Endodermal cell (in vitro differentiated cells): ENCODE data around the gene PMEPA1. TPM values are rescaled to one million over a fixed set of nuclear protein-coding genes. Genes with fewer than 3 reads are reported as not detected.
A peak's percentile ranks its signal among the peaks of the same experiment; 100 is the strongest.

Experiments
- DNase-seq: peaks from one replicate; pipeline ENCODE4 v3.0.0-alpha.2; 2017
- H3K27ac ChIP-seq: 2 replicates; pipeline ENCODE4 v1.5.1; 2013; ENCODE audit warnings: mild to moderate bottlenecking, low read depth, low read length, moderate library complexity
- H3K27me3 ChIP-seq: 2 replicates; pipeline ENCODE4 v1.6.1; 2013; ENCODE audit warnings: mild to moderate bottlenecking, low read length, moderate library complexity; ENCODE audit not compliant: insufficient read depth, control insufficient read depth, poor library complexity, severe bottlenecking
- H3K36me3 ChIP-seq: 2 replicates; pipeline ENCODE4 v1.7.0; 2013; ENCODE audit warnings: mild to moderate bottlenecking, low read length, moderate library complexity; ENCODE audit not compliant: control insufficient read depth, insufficient read depth
- H3K4me1 ChIP-seq: one replicate; pipeline ENCODE4 v1.7.0; 2013; ENCODE audit warnings: low read length; ENCODE audit not compliant: control insufficient read depth, insufficient read depth
- H3K4me3 ChIP-seq: 2 replicates; pipeline ENCODE4 v1.5.1; 2013; ENCODE audit warnings: mild to moderate bottlenecking, low read length, moderate library complexity
- H3K9ac ChIP-seq: 2 replicates; pipeline ENCODE4 v1.6.1; 2013; ENCODE audit warnings: mild to moderate bottlenecking, low read length, moderate library complexity; ENCODE audit not compliant: poor library complexity, severe bottlenecking; ENCODE audit errors: extremely low read depth
- H3K9me3 ChIP-seq: 2 replicates; pipeline ENCODE4 v1.6.1; 2013; ENCODE audit warnings: mild to moderate bottlenecking, low read length, moderate library complexity; ENCODE audit not compliant: control insufficient read depth
- H3K27ac Mint-ChIP-seq: 2 replicates; pipeline ENCODE4 v1.8.0; 2020; ENCODE audit warnings: mixed read lengths
- H3K27me3 Mint-ChIP-seq: 2 replicates; pipeline ENCODE4 v1.8.0; 2021; ENCODE audit warnings: mild to moderate bottlenecking, mixed read lengths; ENCODE audit not compliant: insufficient read depth
- H3K36me3 Mint-ChIP-seq: 2 replicates; pipeline ENCODE4 v1.8.0; 2020; ENCODE audit warnings: low read depth, mixed read lengths
- H3K4me1 Mint-ChIP-seq: 2 replicates; pipeline ENCODE4 v1.8.0; 2020; ENCODE audit warnings: mixed read lengths
- H3K4me3 Mint-ChIP-seq: 2 replicates; pipeline ENCODE4 v1.8.0; 2020; ENCODE audit warnings: mild to moderate bottlenecking, moderate library complexity, mixed read lengths
- H3K9me3 Mint-ChIP-seq: 2 replicates; pipeline ENCODE4 v1.8.0; 2020; ENCODE audit warnings: mild to moderate bottlenecking, mixed read lengths
- WGBS, 2 experiments: methylation state at CpG; one replicate each; pipeline versions ENCODE4 v1.1.5 to v1.1.7; 2013; ENCODE audit warnings: missing lambda C conversion rate in 2 of 2, mixed read lengths in 1 of 2; ENCODE audit not compliant: insufficient coverage in 1 of 2, insufficient read length in 1 of 2; 5-methylcytosine and 5-hydroxymethylcytosine counted together
- total RNA-seq, 2 donors: library from RNA; stranded (reverse); fragmentation: NEBNext Ultra II Directional in 1 of 2; extraction: Animal tissue kit (Norgen Biotek cat#: 25700) in 1 of 2; gene quantifications; 2 replicates in 1 of 2; 3 replicates in 1 of 2; pipeline ENCODE4 v1.2.1, GENCODE V29; 2021
- TF ChIP-seq, protein P1 (sequence below): fragments of 200-600 bp; sonication (generic); conservative IDR thresholded peaks from 2 replicates; pipeline ENCODE4 v1.5.0; 2021; ENCODE audit warnings: antibody characterized with exemption, mild to moderate bottlenecking

The PMEPA1 gene
- total RNA-seq, 2 donors from 2014 or later: 18.8 to 37.4 TPM

DNA sequence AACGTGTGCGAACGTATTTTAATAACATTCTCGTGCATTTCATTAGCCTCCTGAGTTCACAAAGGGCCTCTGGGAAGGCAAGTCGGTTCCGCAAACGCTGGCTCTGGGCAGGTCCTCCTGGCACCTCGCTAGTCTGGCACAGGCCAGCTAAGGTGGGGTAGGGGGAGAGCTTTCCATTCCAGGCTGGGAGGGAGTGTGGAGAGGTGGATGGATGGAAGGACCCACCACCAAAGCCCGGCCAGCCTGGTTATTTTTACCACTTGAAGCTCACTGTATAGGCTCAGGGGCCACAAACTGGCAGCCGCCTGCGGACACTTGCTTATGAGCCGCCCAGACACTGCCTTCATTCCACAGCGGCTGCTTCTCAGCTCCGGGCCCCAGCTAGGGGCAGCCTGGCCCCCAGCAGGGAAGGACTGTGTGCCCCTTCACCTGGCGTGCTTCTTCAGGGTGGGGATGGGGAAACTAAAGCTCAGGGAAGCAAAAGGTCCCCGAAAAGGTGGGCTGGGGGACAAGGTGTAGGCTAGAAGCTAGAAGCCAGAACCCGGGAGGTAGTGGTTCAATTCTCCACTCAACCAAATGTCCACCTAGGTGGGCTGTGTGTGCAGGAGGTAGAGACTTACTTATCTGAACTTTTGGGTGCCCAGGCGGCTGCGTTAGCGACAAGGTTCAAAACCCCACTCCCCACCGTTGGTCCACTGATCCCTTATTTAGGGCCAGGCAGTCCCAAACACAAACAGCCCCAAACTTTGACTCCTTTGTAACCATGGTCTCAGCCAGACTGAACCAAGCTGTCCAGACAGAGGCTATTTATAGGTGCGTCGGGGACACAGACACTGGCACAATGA lies 1.7 kb downstream of the PMEPA1 start:
- no peaks in the 10 kb centered on the region for H3K9me3 Mint-ChIP-seq
- Histone ChIP-seq H3K9me3 (no peaks in the 10 kb centered on the region), H3K4me3 (peak overlapping the region; percentile 96), H3K4me1 (peaks cover 49% of the 10 kb centered on the region), H3K27me3 (no peaks in the 10 kb centered on the region), H3K36me3 (peaks cover 40% of the 10 kb centered on the region), H3K9ac (peak overlapping the region; percentile 92), H3K27ac (peak overlapping the region; percentile 83)
- H3K27me3 Mint-ChIP-seq: no peaks in the 10 kb centered on the region
- H3K4me3 Mint-ChIP-seq: peak overlapping the region; percentile 98
- H3K27ac Mint-ChIP-seq: peak overlapping the region; percentile 96
- peaks cover 7% of the 10 kb centered on the region for H3K36me3 Mint-ChIP-seq
- no peak for DNase-seq
- 16 to 30% methylated on average over 14 to 23 of the region's 23 CpGs for WGBS, 2 experiments
- H3K4me1 Mint-ChIP-seq: peaks cover 64% of the 10 kb centered on the region
- TF ChIP-seq, protein P1, sequence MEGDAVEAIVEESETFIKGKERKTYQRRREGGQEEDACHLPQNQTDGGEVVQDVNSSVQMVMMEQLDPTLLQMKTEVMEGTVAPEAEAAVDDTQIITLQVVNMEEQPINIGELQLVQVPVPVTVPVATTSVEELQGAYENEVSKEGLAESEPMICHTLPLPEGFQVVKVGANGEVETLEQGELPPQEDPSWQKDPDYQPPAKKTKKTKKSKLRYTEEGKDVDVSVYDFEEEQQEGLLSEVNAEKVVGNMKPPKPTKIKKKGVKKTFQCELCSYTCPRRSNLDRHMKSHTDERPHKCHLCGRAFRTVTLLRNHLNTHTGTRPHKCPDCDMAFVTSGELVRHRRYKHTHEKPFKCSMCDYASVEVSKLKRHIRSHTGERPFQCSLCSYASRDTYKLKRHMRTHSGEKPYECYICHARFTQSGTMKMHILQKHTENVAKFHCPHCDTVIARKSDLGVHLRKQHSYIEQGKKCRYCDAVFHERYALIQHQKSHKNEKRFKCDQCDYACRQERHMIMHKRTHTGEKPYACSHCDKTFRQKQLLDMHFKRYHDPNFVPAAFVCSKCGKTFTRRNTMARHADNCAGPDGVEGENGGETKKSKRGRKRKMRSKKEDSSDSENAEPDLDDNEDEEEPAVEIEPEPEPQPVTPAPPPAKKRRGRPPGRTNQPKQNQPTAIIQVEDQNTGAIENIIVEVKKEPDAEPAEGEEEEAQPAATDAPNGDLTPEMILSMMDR: no peak

DNA sequence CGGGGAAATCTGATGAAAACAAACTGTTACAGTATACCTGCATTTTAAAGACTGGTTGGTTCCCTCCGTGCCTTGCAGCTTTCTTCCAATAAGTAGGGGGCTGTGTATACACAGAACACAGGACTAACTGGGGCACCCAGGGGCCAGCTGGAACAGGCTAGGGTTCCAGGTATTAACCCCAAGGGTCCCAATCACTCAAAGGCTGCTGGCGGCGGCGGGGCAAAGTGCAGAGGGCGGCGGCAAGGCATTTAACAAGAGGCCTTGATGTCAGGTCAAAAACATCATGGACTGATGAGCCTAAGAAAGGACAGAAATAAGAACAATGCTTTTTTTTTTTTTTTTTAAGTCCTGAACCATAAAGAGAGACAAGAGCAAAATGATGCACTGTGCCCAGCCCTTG lies 2.5 kb downstream of the PMEPA1 start:
- Histone ChIP-seq H3K9ac (peak overlapping the region; percentile 92), H3K4me3 (peak overlapping the region; percentile 96), H3K9me3 (no peaks in the 10 kb centered on the region), H3K4me1 (peaks cover 44% of the 10 kb centered on the region), H3K27ac (peak overlapping the region; percentile 83), H3K36me3 (peaks cover 47% of the 10 kb centered on the region), H3K27me3 (no peaks in the 10 kb centered on the region)
- Mint-ChIP-seq H3K4me1 (peaks cover 60% of the 10 kb centered on the region), H3K27ac (peak overlapping the region; percentile 96), H3K36me3 (peaks cover 7% of the 10 kb centered on the region), H3K9me3 (no peaks in the 10 kb centered on the region), H3K4me3 (peak overlapping the region; percentile 98), H3K27me3 (no peaks in the 10 kb centered on the region)
- DNase-seq: no peak
- 63 to 73% methylated on average over 7 of the region's 7 CpGs for WGBS, 2 experiments
- TF ChIP-seq, protein P1: no peak

DNA sequence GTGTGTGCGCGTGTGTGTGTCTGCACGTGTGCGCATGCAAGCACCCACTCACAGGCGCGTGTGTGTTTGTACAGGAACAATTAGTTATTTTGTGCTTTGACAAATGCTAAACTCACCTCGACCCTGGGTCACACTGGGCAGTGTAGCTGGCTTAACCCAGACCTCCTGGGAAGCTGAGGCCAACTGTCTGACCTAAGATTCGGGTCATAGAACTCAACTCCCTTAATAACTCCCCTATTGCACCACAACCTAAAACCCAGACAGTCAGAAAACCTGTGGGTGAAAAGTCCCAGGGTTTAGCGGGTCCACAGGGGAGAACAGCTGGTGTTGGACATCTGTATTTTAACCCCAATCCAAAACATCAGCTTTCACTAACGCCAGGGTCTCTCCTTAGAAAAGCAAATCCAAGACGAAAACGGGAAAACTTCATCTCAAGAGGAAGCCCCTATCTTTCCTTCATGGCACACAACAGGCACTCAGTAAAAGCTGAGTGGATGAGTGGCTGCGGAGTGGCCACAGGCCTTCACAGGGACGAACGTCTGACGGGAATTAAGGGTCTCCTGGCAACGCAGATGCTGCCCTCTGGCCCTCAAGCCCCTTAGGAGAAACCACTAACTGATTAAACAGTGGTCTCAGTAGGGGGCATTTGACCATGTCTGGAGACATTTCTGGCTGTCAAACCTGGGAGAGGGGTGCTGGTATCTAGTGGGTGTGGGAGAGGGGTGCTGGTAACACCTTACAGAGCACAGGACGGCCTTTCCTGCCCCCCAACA lies 4.5 kb downstream of the PMEPA1 start:
- Histone ChIP-seq H3K27ac (peak overlapping the region; percentile 67), H3K9ac (no peak overlapping the region)

More for the DNA sequence above, 4.5 kb downstream of the PMEPA1 start:
- peak overlapping the region; percentile 44 for H3K27ac Mint-ChIP-seq
- peaks cover 50% of the 10 kb centered on the region for H3K4me1 Mint-ChIP-seq
- no peaks in the 10 kb centered on the region for H3K27me3 Mint-ChIP-seq
- no peaks in the 10 kb centered on the region for H3K9me3 Mint-ChIP-seq
- TF ChIP-seq, protein P1: no peak
- Histone ChIP-seq H3K36me3 (peaks cover 65% of the 10 kb centered on the region), H3K27me3 (no peaks in the 10 kb centered on the region), H3K4me1 (peaks cover 33% of the 10 kb centered on the region), H3K4me3 (peak overlapping the region; percentile 96), H3K9me3 (no peaks in the 10 kb centered on the region)
- no peak for DNase-seq
- 57 to 87% methylated on average over 7 to 18 of the region's 18 CpGs for WGBS, 2 experiments
- H3K4me3 Mint-ChIP-seq: peak overlapping the region; percentile 10
- peaks cover 7% of the 10 kb centered on the region for H3K36me3 Mint-ChIP-seq
